Measurements from ENCODE around the gene RNF43.

- TF ChIP-seq CTCF (IDR thresholded peaks at IDR 0.05; ENCODE audit: poor library complexity, severe bottlenecking) (no peak), EP300 (conservative IDR thresholded peaks at IDR 0.05; ENCODE audit: poor library complexity, severe bottlenecking) (no peak), REST (IDR thresholded peaks at IDR 0.05; ENCODE audit: borderline replicate concordance) (no peak), EZH2 (IDR thresholded peaks at IDR 0.05; ENCODE audit: borderline replicate concordance, insufficient read depth, low read length, poor library complexity, severe bottlenecking) (no peak), SMC3 (conservative IDR thresholded peaks at IDR 0.05; ENCODE audit: poor library complexity) (no peak), RAD21 (conservative IDR thresholded peaks at IDR 0.05) (no peak), POLR2AphosphoS5 (IDR thresholded peaks at IDR 0.05) (no peak)
Measured at GRCh38 chr17:58370309-58370708, 47.0 kb downstream of the RNF43 start.

Data from neural cell (in vitro differentiated cells).